ENCODE data around the gene EXOC6. TPM values are rescaled to one million over a fixed set of nuclear protein-coding genes. Genes with fewer than 3 reads are reported as not detected.

Gene EXOC6
- total and polyA plus RNA-seq, 10 of the 15 experiments (the other 5 are each of a cell fraction or from before 2014, with no cell fraction given) = 7.6 to 53.8 (median 13.3) TPM

DNA sequence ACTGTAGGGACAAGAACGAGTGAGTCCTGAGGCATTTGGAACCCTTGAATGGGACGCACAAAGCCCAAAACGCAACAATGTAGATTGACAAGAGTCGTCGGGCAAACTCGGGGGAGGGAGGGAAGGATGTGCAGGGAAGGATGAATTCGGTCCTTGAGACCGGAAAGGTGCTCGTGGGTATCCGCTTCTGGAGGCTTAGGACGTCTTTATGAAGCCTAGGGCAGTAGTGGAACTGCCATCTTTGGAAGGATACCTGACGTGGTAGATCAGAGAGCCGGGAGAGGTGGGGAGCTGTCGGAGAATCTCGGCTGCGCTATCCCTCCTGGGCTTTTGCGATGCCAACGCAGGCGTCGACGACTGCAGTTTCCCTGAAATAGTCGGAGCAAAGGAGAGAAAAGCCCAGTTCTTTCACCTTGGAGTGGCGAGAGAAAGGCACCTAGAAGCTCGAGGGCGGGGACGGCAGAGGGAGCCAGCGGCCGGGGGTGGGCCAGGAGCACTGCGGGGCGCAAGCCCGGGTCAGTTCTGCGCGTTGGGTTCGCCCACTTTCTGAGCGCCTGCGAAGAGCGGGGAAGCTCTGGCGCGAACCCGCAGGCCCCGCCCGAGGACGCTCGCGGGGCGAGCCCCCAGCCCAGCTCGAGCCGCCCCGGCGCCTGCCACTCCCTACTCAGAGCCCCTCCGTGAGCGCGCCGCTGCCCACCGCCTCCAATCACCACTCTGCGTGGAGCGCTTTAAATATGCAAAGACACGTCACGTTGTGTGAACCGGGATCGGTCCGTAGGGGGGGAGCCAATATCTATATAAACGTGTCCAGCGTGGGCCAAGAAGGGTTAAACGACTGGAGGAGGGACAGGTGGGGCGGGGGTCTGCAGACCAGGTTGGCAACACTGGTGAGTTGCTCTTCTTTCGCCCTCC lies 211.9 kb downstream of the EXOC6 start, which contains the start of gene CYP26C1:
TSS of gene CYP26C1 (plus strand) at position 824 of the 912 bp plus-strand sequence. CDS start 466 bp downstream, outside the sequence.
- ChIA-PET POLR2A (no interaction called here), CTCF (interaction anchor here (1.3 kb wide), 1 partner anchor 290 kb away, joined by 3 read pairs; no protein-coding TSS in a partner anchor), RAD21 (ENCODE audit: unreplicated experiment) (no interaction called here), SMC1A (ENCODE audit: uncharacterized antibody, unreplicated experiment) (no interaction called here)
- no peak for FAIRE-seq
- no peaks in the 10 kb centered on the region for H3K79me2 ChIP-seq (ENCODE audit: control insufficient read depth, insufficient read depth, low read length)
- H3K36me3 ChIP-seq (ENCODE audit: control insufficient read depth in 2 of 2, insufficient read depth in 2 of 2, low read length in 1 of 2) = no peaks in the 10 kb centered on the region
- no peaks in the 10 kb centered on the region for H3K9me3 ChIP-seq (replicated peaks; ENCODE audit: control insufficient read depth, insufficient read depth, low read length)
- no peak within 1 kb of the TSS for H3K9ac ChIP-seq (ENCODE audit: control insufficient read depth, insufficient read depth, low read length)
- H3K4me2 ChIP-seq (ENCODE audit: control insufficient read depth, insufficient read depth) = no peak within 1 kb of the TSS
- in situ Hi-C loops (cut with MboI) = no loop called here
- no peak for ATAC-seq
- no TSS peak for BruUV-seq (replicated peaks)
- H4K20me1 ChIP-seq (ENCODE audit: control insufficient read depth, insufficient read depth) = no peaks in the 10 kb centered on the region
- 85% methylated on average over 45 of the region's 67 CpGs for WGBS (ENCODE audit: insufficient coverage, insufficient replicate concordance, low lambda C conversion rate, missing lambda C conversion rate)
- H3K4me1 ChIP-seq (ENCODE audit: control insufficient read depth, insufficient read depth, low read length) = no peaks in the 10 kb centered on the region
- intact Hi-C loops (cut with micrococcal nuclease; ENCODE audit: unreplicated experiment) = no loop called here
- no peak for DNase-seq (ENCODE audit: low read depth, low spot score)
- H3K4me3 ChIP-seq = no peak within 1 kb of the TSS
- H3K27me3 ChIP-seq (replicated peaks in 1 of 2; ENCODE audit: control insufficient read depth in 2 of 2, insufficient read depth in 2 of 2, low read length in 1 of 2) = peaks cover 0 to 12% of the 10 kb centered on the region in 2 experiments; a peak in 3 of 4 replicates
- H3K27ac ChIP-seq (ENCODE audit: control insufficient read depth, insufficient read depth) = no peak within 1 kb of the TSS
- no peak for TF ChIP-seq CREM (IDR thresholded peaks at IDR 0.05; ENCODE audit: low read depth)
- TF ChIP-seq JUNB (IDR thresholded peaks at IDR 0.05) = no peak
- no peak for TF ChIP-seq JUND (IDR thresholded peaks at IDR 0.05; ENCODE audit: low read depth, low read length)
- no peak for TF ChIP-seq MXI1 (IDR thresholded peaks at IDR 0.05; ENCODE audit: low read depth, low read length)
- no peak for TF ChIP-seq NRF1 (conservative IDR thresholded peaks at IDR 0.05; ENCODE audit: low read depth, low read length)
- TF ChIP-seq NFXL1 (IDR thresholded peaks at IDR 0.05; ENCODE audit: borderline replicate concordance) = no peak
- TF ChIP-seq EED (IDR thresholded peaks at IDR 0.05; ENCODE audit: low read depth) = no peak
- TF ChIP-seq NR2F1 (conservative IDR thresholded peaks at IDR 0.05) = no peak
- TF ChIP-seq ETV6 (conservative IDR thresholded peaks at IDR 0.05 in 1 of 2, IDR thresholded peaks at IDR 0.05 in 1 of 2; ENCODE audit: borderline replicate concordance in 1 of 2, low read depth in 1 of 2) = no peak
- TF ChIP-seq, protein P1, sequence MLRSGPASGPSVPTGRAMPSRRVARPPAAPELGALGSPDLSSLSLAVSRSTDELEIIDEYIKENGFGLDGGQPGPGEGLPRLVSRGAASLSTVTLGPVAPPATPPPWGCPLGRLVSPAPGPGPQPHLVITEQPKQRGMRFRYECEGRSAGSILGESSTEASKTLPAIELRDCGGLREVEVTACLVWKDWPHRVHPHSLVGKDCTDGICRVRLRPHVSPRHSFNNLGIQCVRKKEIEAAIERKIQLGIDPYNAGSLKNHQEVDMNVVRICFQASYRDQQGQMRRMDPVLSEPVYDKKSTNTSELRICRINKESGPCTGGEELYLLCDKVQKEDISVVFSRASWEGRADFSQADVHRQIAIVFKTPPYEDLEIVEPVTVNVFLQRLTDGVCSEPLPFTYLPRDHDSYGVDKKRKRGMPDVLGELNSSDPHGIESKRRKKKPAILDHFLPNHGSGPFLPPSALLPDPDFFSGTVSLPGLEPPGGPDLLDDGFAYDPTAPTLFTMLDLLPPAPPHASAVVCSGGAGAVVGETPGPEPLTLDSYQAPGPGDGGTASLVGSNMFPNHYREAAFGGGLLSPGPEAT (IDR thresholded peaks at IDR 0.05; ENCODE audit: low read depth) = no peak
- no peak for TF ChIP-seq MYC (IDR thresholded peaks at IDR 0.05; ENCODE audit: insufficient read depth, insufficient read length, insufficient replicate concordance, low read length, severe bottlenecking)
- TF ChIP-seq, protein P2, sequence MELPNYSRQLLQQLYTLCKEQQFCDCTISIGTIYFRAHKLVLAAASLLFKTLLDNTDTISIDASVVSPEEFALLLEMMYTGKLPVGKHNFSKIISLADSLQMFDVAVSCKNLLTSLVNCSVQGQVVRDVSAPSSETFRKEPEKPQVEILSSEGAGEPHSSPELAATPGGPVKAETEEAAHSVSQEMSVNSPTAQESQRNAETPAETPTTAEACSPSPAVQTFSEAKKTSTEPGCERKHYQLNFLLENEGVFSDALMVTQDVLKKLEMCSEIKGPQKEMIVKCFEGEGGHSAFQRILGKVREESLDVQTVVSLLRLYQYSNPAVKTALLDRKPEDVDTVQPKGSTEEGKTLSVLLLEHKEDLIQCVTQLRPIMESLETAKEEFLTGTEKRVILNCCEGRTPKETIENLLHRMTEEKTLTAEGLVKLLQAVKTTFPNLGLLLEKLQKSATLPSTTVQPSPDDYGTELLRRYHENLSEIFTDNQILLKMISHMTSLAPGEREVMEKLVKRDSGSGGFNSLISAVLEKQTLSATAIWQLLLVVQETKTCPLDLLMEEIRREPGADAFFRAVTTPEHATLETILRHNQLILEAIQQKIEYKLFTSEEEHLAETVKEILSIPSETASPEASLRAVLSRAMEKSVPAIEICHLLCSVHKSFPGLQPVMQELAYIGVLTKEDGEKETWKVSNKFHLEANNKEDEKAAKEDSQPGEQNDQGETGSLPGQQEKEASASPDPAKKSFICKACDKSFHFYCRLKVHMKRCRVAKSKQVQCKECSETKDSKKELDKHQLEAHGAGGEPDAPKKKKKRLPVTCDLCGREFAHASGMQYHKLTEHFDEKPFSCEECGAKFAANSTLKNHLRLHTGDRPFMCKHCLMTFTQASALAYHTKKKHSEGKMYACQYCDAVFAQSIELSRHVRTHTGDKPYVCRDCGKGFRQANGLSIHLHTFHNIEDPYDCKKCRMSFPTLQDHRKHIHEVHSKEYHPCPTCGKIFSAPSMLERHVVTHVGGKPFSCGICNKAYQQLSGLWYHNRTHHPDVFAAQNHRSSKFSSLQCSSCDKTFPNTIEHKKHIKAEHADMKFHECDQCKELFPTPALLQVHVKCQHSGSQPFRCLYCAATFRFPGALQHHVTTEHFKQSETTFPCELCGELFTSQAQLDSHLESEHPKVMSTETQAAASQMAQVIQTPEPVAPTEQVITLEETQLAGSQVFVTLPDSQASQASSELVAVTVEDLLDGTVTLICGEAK (IDR thresholded peaks at IDR 0.05; ENCODE audit: borderline replicate concordance) = no peak
- no peak for TF ChIP-seq PKNOX1 (IDR thresholded peaks at IDR 0.05)
- TF ChIP-seq FOXK2 (IDR thresholded peaks at IDR 0.05) = no peak
- no peak for TF ChIP-seq SUZ12 (IDR thresholded peaks at IDR 0.05; ENCODE audit: unreplicated experiment)
- TF ChIP-seq TCF12 (IDR thresholded peaks at IDR 0.05; ENCODE audit: low read depth, low read length) = no peak
- no peak for TF ChIP-seq NBN (IDR thresholded peaks at IDR 0.05)
- no peak within 1 kb of the TSS for H2AFZ ChIP-seq (ENCODE audit: control insufficient read depth, low read depth, low read length)
